Parathyroid adenoma (tissue), 2 donors: ENCODE data around the gene UBE2E2.

ENCODE experiments used
- H2AFZ ChIP-seq: fragments of 300-600 bp; sonication (generic); one replicate; pipeline ENCODE4 v1.7.0; 2017; ENCODE audit warnings: antibody characterized with exemption, mild to moderate bottlenecking
- H3K27ac ChIP-seq: fragments of 300-600 bp; sonication (generic); one replicate; pipeline ENCODE4 v1.7.0; 2017
- H3K27me3 ChIP-seq: fragments of 300-600 bp; sonication (generic); one replicate; pipeline ENCODE4 v1.7.0; 2017; ENCODE audit warnings: low read length; ENCODE audit not compliant: control insufficient read depth, insufficient read depth
- H3K36me3 ChIP-seq: fragments of 300-600 bp; sonication (generic); one replicate; pipeline ENCODE4 v1.7.0; 2017; ENCODE audit warnings: low read length; ENCODE audit not compliant: control insufficient read depth, insufficient read depth
- H3K4me1 ChIP-seq: fragments of 300-600 bp; sonication (generic); one replicate; pipeline ENCODE4 v1.7.0; 2017; ENCODE audit warnings: control low read depth
- H3K4me2 ChIP-seq: fragments of 300-600 bp; sonication (generic); one replicate; pipeline ENCODE4 v1.7.0; 2017; ENCODE audit warnings: low read length
- H3K4me3 ChIP-seq: fragments of 300-600 bp; sonication (generic); one replicate; pipeline ENCODE4 v1.7.0; 2017; ENCODE audit warnings: low read depth, low read length
- H3K79me2 ChIP-seq: fragments of 300-600 bp; sonication (generic); one replicate; pipeline ENCODE4 v1.7.0; 2017; ENCODE audit warnings: control low read depth
- H3K9ac ChIP-seq: fragments of 300-600 bp; sonication (generic); one replicate; pipeline ENCODE4 v1.7.0; 2017; ENCODE audit warnings: mild to moderate bottlenecking
- H3K9me3 ChIP-seq: fragments of 300-600 bp; sonication (generic); one replicate; pipeline ENCODE4 v1.7.0; 2017; ENCODE audit warnings: low read length; ENCODE audit not compliant: control insufficient read depth
- TF ChIP-seq, protein P1 (sequence below): fragments of 300-600 bp; sonication (generic); IDR thresholded peaks from one replicate; pipeline ENCODE4 v1.7.0; 2017; ENCODE audit warnings: antibody characterized with exemption, mild to moderate bottlenecking
- donor health status: primary hyperparathyroidism.

The UBE2E2 gene

DNA sequence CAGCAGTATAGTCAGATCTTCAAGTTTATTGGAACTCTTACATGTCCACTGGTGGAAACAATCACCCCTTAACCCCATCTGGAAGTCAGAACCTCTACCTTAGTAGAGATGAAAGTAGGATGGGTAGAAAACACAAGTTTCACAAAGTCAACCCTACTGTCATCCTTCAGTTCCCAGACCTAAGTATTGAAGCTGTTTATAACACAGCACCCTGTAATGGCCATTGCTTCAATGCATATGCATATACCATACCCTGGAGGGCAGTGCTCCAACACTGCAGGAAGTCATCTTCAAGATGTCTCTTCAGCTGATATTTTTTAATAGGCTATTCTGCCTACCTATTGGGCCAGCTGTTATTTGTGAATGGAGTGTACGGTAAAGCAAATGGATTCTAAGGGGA, 241.3 kb downstream of the UBE2E2 start:
- Histone ChIP-seq H3K36me3 (no peaks in the 10 kb centered on the region), H3K27ac (no peak overlapping the region), H3K4me1 (no peaks in the 10 kb centered on the region), H3K9ac (no peak overlapping the region), H3K27me3 (no peaks in the 10 kb centered on the region), H3K4me2 (no peak overlapping the region), H3K79me2 (no peaks in the 10 kb centered on the region), H3K4me3 (no peak overlapping the region), H2AFZ (no peak overlapping the region), H3K9me3 (no peaks in the 10 kb centered on the region)
- TF ChIP-seq, protein P1, sequence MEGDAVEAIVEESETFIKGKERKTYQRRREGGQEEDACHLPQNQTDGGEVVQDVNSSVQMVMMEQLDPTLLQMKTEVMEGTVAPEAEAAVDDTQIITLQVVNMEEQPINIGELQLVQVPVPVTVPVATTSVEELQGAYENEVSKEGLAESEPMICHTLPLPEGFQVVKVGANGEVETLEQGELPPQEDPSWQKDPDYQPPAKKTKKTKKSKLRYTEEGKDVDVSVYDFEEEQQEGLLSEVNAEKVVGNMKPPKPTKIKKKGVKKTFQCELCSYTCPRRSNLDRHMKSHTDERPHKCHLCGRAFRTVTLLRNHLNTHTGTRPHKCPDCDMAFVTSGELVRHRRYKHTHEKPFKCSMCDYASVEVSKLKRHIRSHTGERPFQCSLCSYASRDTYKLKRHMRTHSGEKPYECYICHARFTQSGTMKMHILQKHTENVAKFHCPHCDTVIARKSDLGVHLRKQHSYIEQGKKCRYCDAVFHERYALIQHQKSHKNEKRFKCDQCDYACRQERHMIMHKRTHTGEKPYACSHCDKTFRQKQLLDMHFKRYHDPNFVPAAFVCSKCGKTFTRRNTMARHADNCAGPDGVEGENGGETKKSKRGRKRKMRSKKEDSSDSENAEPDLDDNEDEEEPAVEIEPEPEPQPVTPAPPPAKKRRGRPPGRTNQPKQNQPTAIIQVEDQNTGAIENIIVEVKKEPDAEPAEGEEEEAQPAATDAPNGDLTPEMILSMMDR: no peak

DNA sequence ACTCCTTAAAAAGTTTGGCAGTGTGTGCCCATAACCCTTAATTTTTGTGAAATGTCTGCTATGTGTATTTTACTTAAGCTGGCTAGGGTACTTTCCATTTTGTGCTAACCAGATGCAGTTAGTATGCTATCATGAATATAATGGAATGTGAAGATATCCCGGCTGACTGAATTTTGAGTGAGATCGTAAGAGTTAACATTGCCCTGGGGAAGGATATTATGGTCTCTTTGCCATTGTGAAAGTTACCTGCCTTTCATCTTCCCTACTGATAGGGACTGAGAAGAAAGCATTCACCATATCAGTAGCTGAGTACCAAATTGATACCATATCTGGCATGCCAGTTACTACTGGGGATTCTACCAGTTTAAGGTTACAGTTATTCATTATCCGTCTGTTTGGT, 243.2 kb downstream of the UBE2E2 start:
- H3K4me1 ChIP-seq: no peaks in the 10 kb centered on the region
- TF ChIP-seq, protein P1: no peak

DNA sequence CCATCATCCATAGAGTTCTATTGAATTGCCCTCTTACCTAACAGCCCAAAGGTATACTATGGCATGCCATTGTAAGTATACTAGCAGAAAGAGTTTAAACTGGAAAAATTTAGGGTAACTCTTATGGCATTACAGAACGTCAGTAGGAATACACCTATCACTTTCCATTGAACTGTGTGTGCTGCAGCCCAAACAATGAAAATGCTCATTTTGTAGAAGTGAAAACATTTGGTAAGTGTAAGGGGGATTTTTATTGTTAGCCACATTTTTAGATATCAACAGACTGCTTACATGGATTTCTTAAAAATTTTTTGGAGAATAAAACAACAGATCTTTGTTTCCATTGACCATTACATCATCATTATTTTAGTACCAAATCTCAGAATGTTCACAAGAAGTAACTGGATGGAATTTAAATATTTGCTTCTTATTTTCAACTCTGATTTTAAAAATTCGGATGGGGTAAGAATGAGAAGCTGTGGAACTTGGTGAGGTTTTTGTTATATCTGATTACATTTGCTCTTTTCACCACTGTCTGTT, 245.9 kb downstream of the UBE2E2 start:
- no peak overlapping the region for H3K4me3 ChIP-seq
- H3K27ac ChIP-seq: no peak overlapping the region
- TF ChIP-seq, protein P1: no peak
- no peaks in the 10 kb centered on the region for H3K9me3 ChIP-seq
- H3K79me2 ChIP-seq: peaks cover 4% of the 10 kb centered on the region
- no peak overlapping the region for H3K9ac ChIP-seq
- H3K4me2 ChIP-seq: no peak overlapping the region
- no peak overlapping the region for H2AFZ ChIP-seq
- no peaks in the 10 kb centered on the region for H3K4me1 ChIP-seq
- H3K36me3 ChIP-seq: no peaks in the 10 kb centered on the region
- H3K27me3 ChIP-seq: no peaks in the 10 kb centered on the region

More for the DNA sequence above, 243.2 kb downstream of the UBE2E2 start:
- H3K79me2 ChIP-seq: peaks cover 4% of the 10 kb centered on the region
- H3K4me3 ChIP-seq: no peak overlapping the region
- no peaks in the 10 kb centered on the region for H3K9me3 ChIP-seq
- no peak overlapping the region for H3K27ac ChIP-seq
- no peaks in the 10 kb centered on the region for H3K27me3 ChIP-seq
- no peak overlapping the region for H3K9ac ChIP-seq
- no peak overlapping the region for H3K4me2 ChIP-seq
- no peak overlapping the region for H2AFZ ChIP-seq
- H3K36me3 ChIP-seq: no peaks in the 10 kb centered on the region

DNA sequence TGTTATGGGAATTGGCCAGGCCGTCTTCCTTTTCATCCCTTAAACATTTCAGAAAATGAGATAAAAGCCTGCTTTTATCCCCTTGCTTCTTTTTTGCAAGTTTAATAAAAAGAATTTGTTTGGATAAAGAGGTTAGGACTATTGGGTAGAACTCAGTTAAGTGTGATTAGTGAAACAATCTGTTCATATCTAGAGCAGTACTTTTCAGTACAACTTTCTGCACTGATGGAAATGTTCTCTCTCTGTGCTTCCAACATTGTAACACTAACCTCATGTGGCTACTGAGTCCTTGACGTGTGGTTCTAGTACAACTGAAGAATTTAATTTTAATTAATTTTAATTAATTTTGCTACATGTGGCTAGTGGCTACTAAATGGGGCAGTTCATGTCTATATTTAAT, 246.9 kb downstream of the UBE2E2 start:
- no peak overlapping the region for H3K27ac ChIP-seq
- H3K36me3 ChIP-seq: no peaks in the 10 kb centered on the region
- no peak overlapping the region for H3K9ac ChIP-seq

DNA sequence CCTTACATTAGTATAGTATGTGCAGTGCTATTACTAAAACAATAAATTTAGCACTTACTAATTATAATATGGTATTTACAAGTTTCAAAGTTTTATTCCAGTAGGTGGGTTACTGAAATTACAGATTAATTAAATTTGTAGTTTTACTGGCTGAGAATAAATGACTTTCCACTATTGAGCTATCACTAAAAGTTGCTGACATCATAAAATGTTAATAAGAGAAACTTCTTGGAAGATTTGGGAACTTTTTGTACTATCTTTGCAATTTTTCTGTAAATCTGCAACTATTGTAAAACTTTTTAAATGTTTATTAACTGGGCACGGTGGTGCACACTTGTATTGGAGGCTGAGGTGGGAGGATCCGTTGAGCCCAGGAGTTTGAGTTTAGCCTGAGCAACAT, 247.7 kb downstream of the UBE2E2 start:
- Histone ChIP-seq H3K9ac (no peak overlapping the region), H3K27ac (no peak overlapping the region), H3K4me3 (no peak overlapping the region), H3K4me1 (no peaks in the 10 kb centered on the region), H3K27me3 (no peaks in the 10 kb centered on the region), H3K79me2 (peaks cover 4% of the 10 kb centered on the region), H3K4me2 (no peak overlapping the region), H3K36me3 (no peaks in the 10 kb centered on the region), H3K9me3 (no peaks in the 10 kb centered on the region), H2AFZ (no peak overlapping the region)
- TF ChIP-seq, protein P1: no peak

More for the DNA sequence above, 246.9 kb downstream of the UBE2E2 start:
- peaks cover 4% of the 10 kb centered on the region for H3K79me2 ChIP-seq
- no peak overlapping the region for H3K4me2 ChIP-seq
- no peaks in the 10 kb centered on the region for H3K27me3 ChIP-seq
- no peak overlapping the region for H3K4me3 ChIP-seq
- TF ChIP-seq, protein P1: no peak
- H3K4me1 ChIP-seq: no peaks in the 10 kb centered on the region
- no peak overlapping the region for H2AFZ ChIP-seq
- H3K9me3 ChIP-seq: no peaks in the 10 kb centered on the region
